ENCODE data around the gene NPBWR2.
"Not testable (repeated sequence)": the region's sequence is repeated elsewhere in the genome, so short reads cannot be mapped to it uniquely, and the experiment has no call there.

NPBWR2 gene

DNA sequence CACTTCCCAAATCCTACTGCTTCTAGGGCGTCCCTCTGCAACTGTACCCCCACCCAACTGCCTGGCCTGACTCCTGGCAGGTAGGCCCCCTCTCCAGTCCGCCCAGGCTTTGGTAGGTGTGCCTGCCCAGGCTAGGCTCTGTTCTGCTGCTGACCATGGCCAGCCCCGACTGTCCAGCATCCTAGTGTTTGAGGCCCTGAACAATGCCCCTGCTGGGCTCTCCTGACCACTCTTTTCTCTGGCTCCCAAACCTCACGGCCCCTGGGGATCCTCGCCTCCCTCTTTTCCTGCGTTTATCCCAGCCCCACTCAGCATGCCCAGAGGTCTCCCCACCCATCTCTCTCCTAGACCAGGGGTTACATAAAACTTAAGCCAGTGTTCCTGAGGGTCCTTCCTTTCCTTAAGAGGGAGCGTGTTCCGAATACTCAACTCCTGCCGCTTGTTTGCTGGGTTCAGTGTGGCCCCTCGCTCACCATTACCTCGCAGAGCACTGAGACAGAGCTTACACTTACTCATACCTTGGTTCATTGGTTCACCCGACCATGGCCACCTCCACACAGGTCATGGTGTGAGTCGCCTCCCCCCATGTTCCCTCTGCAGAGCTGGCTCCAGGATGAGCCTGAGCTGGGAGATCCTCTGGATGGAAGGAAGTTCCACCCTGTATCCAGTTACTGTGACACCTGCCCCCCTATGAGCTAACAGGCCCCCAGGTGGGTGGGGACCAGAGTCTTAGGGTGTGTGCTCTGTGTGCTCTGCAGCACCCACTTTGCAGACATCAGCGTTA is 35.8 kb upstream of the NPBWR2 start:
- no peak for DNase-seq

DNA sequence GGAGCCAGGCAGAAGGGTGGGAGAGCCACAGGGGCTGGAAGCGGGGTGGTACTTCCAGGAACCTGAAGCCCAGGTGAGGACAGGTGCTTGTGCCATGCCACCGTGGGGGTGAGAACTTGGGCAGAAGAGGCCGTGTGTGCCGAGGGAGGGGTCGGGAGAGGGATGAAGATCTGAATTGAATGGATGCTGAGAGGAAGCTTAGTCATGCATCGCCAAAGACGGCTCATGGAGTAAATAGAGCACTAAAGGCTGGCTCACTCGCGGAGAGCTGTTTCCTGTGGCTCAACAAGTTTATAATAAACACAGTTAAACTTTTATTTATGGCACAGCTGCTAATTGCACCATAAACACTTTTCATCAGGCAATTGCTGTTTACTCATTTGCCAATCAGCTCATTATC is 35.2 kb upstream of the NPBWR2 start:
- no peak for DNase-seq

- no peak for DNase-seq
Observed at GRCh38 chr20:64140956-64141355, 33.6 kb upstream of the NPBWR2 start.

GRCh38 chr20:64140061-64140931 is 32.9 kb upstream of the NPBWR2 start:
- no peak for DNase-seq

DNA sequence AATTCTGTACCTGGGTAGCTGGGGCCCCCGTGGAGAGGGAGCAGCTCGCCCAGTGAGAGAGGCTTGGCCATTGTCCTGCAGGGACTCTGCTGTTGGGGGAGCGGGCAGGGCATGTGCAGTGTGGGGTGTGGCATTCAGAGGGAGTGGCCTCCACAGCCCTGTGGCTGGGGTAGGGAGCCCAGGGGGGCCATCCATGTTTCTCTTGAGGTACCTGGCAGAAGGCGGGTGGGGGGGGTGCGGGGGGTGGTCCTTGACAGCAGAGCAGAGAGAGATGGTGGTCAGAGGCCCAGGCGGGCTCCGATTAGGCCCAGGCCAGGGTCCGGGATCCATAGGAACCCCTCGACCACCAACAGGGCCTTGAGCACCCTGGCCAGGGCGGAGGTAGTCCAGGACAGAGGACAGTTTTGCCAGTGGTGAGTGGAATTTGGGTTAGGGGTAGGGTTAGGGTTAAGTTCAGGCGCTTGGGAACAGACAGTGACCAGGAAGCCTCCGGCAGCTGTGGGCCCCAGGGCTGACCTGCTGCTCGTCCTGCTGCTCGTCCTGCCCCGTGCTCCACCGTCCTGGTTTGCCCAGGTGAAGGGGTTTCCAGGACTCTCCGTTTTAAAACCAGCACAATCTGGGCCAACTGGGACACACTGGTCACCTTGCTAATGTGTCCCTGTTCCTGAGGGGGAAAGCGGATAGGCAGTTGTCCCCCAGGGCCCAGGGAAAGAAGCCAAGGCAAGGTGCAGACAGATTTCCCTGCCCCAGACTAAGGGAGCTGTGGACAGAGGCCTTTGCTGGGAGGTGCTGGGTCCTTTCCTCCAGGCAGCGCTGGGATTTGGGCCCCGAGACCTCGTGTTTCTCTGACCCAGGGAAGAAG is 32.1 kb upstream of the NPBWR2 start:
- no peak for DNase-seq

- DNase-seq, result no peak
Observed at GRCh38 chr20:64138276-64138815, 31.0 kb upstream of the NPBWR2 start.

- no peak for DNase-seq
Observed at GRCh38 chr20:64137598-64138031, 30.2 kb upstream of the NPBWR2 start.

GRCh38 chr20:64136004-64136710 is 28.8 kb upstream of the NPBWR2 start:
- DNase-seq, result no peak

GRCh38 chr20:64134744-64135143 is 27.4 kb upstream of the NPBWR2 start:
- not testable (repeated sequence) for DNase-seq

DNA sequence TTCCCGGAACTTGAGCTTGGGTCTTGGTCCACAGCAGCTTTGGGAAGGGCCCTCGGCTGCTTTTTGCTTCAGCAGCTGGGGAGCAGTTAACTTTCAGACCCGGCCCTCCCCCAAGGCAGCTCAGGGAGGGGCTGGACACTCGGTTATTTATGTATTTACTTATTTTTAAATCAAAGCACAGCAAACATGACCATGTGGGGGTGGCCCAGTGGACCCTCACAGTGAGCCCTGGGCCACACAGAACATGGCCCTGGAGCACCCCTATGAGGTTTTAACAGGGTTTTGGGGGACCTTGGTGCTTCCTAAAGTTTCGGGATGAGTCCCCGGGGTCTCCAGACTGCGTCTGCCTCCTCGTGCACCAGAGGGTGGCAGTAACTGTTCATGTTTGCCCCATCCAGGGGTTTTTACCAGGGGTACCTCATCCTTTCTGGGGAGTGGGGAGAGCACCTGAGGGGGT is 26.6 kb upstream of the NPBWR2 start:
- no peak for DNase-seq

DNA sequence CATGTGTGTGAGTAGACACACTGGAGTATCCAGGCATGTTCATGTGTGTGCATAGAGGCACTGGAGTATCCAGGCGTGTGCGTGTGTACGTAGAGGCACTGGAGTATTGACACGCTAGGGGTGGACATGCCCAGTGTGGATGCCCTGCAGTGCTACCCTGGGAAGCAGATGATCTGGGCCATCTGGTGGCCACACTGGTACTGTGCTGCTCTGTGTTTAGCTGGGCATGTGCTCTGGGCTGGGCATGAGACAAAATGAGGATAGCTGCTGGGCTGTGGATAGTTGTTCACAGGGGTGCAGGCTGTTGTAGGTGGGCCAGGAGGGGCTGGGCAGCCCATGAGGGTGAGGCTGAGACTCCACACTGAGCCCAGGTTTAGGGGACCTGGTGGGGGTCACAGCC is 24.0 kb upstream of the NPBWR2 start:
- DNase-seq, result peak in 1 of 5 experiments; percentile 13

DNA sequence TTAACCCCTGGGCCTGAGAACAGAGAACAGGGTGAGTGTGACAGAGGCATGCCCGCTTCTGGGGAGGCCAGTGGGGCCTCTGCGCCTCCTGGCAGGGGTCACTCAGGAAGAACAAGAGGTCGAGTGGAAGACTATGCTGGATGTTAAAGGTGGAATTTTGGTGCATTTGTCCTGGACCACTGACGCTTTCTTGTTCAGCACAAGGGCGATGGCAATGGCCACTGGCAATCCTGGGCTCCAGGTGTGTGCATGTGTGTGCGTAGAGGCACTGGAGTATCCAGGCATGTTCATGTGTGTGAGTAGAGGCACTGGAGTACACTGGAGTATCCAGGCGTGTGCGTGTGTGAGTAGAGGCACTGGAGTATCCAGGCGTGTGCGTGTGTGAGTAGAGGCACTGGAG is 23.5 kb upstream of the NPBWR2 start:
- no peak for DNase-seq

GRCh38 chr20:64130271-64130670 is 22.9 kb upstream of the NPBWR2 start:
- no peak for DNase-seq

GRCh38 chr20:64129146-64129782 is 21.9 kb upstream of the NPBWR2 start:
- DNase-seq, result no peak

GRCh38 chr20:64123517-64123916 is 16.2 kb upstream of the NPBWR2 start:
- DNase-seq, result not testable (repeated sequence)

DNA sequence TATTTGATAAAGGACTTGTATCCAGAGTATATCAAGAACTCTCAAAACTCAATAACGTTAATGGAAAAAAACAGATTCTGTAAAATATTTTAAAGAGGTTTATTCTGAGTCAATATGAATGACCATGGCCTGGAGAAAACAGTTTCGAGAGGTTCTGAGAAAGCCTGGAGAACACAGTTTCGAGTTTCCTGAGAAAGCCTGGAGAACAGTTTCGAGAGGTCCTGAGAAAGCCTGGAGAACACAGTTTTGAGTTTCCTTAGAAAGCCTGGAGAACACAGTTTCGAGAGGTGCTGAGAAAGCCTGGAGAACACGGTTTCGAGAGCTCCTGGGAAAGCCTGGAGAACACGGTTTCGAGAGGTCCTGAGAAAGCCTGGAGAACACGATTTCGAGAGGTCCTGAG is 15.6 kb upstream of the NPBWR2 start:
- DNase-seq, result not testable (repeated sequence)

DNA sequence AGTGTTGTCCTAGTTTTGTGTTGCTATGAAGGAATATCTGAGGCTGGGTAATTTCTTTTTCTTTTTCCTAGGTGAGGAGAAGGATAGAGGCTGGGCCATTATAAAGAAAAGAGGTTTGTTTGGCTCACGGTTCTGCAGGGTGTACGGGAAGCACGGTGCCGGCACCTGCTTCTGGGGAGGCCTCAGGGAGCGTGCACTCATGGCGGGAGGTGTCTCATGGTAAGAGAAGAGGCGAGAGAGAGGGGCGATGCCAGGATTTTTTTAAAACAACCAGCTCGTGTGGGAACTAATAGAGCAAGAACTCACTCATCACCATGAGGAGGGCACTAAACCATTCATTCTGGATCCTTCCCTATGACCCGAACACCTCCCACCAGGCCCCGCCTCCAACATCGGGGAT is 14.2 kb upstream of the NPBWR2 start:
- no peak for DNase-seq

GRCh38 chr20:64119681-64120341 is 12.4 kb upstream of the NPBWR2 start:
- no peak for DNase-seq

GRCh38 chr20:64119301-64119680 is 11.9 kb upstream of the NPBWR2 start:
- DNase-seq, result no peak

GRCh38 chr20:64117432-64117777 is 10.0 kb upstream of the NPBWR2 start:
- DNase-seq, result not testable (repeated sequence)

Data from T-helper 2 cell (primary cell).